HEK293T (cell line): ENCODE results near the gene TAP2.

Experiments used
- ARNT ChIP-seq: fragments of 450-650 bp; IDR thresholded peaks from 2 replicates; pipeline ENCODE4 v1.6.1; 2017; ENCODE audit warnings: mild to moderate bottlenecking
- BHLHE40 ChIP-seq: fragments of 450-650 bp; IDR thresholded peaks from 2 replicates; pipeline ENCODE4 v1.6.1; 2016; ENCODE audit warnings: mild to moderate bottlenecking, moderate library complexity, borderline replicate concordance
- FOXK2 ChIP-seq: fragments of 450-650 bp; IDR thresholded peaks from 2 replicates; pipeline ENCODE4 v1.6.1; 2016; ENCODE audit warnings: mild to moderate bottlenecking
- FOXM1 ChIP-seq: fragments of 450-650 bp; IDR thresholded peaks from 2 replicates; pipeline ENCODE4 v1.6.1; 2017; ENCODE audit warnings: mild to moderate bottlenecking, borderline replicate concordance
- NFRKB ChIP-seq: fragments of 450-650 bp; IDR thresholded peaks from 2 replicates; pipeline ENCODE4 v1.6.1; 2016; ENCODE audit warnings: mild to moderate bottlenecking, moderate library complexity
- SP1 ChIP-seq: fragments of 450-650 bp; IDR thresholded peaks from 2 replicates; pipeline ENCODE4 v1.6.1; 2017
- TARDBP ChIP-seq: fragments of 450-650 bp; IDR thresholded peaks from 2 replicates; pipeline ENCODE4 v1.6.1; 2016

DNA sequence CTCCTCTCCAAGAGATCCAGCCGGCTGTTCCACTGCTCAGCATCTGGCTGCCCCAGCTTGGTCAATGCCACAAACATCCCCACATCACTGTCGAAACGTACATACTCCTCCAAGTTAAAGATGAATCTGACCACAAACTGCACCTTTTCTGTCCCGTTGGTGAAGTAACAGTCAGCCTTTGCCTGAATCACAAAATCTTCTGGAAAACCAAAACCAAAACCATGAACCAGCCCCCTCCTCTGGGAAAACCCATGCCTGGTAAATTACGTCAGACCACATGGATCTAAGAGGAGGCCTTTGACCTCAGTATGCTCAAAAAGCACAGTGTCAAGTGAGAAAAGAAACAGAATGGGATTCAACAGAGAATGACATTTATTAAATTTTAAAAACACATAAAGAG, 23.4 kb downstream of the TAP2 start:
- TF ChIP-seq ARNT (no peak), SP1 (no peak), FOXK2 (no peak), BHLHE40 (no peak), FOXM1 (no peak), NFRKB (no peak), TARDBP (no peak)
